22Rv1 (cell line): ENCODE data around the gene DOK3.

ENCODE experiments used
- CTCF ChIP-seq: fragments of 450-650 bp; IDR thresholded peaks from 2 replicates; pipeline ENCODE4 v1.5.1; 2017; ENCODE audit warnings: mild to moderate bottlenecking
- ZFX ChIP-seq: fragments of 450-650 bp; IDR thresholded peaks from 2 replicates; pipeline ENCODE4 v1.6.1; 2017; ENCODE audit warnings: antibody characterized with exemption, borderline replicate concordance

GRCh38 chr5:177520271-177520670 is 10.6 kb upstream of the DOK3 start:
- TF ChIP-seq CTCF (no peak), ZFX (no peak)
